A673 (cell line): ENCODE results near the gene CTTNBP2NL. TPM values are rescaled to one million over a fixed set of nuclear protein-coding genes. Genes with fewer than 3 reads are reported as not detected.
A peak's percentile ranks its signal among the peaks of the same experiment; 100 is the strongest.

Experiments used
- BruUV-seq: library from RNA; stranded (reverse); fragments of 400-500 nt; replicated peaks from 2 replicates; lab custom pipeline; 2021; lab: Mats Ljungman, UMichigan
- CTCF ChIA-PET: fragments of 300-600 bp; sonication (Branson Sonifier 250); formaldehyde crosslinking; loops from one replicate; lab custom pipeline; 2022; ENCODE audit warnings: antibody characterized with exemption; lab: Charles Lee
- POLR2A ChIA-PET: fragments of 300-600 bp; sonication (Branson Sonifier 250); formaldehyde crosslinking; loops from one replicate; lab custom pipeline; 2022; ENCODE audit warnings: antibody characterized with exemption; ENCODE audit not compliant: low non-redundant PET; lab: Charles Lee
- DNase-seq: peaks from one replicate; pipeline ENCODE4 v3.0.0-alpha.2; 2015; ENCODE audit warnings: low spot score
- H3K27ac ChIP-seq: fragments of 200-600 bp; sonication (generic); 2 replicates; pipeline ENCODE4 v1.5.1; 2016; ENCODE audit warnings: mixed run types, low read depth, mild to moderate bottlenecking, mixed read lengths, antibody characterized with exemption, low read length; ENCODE audit not compliant: poor library complexity, severe bottlenecking
- H3K27me3 ChIP-seq: fragments of 200-600 bp; sonication (generic); replicated peaks from 2 replicates; pipeline ENCODE4 v1.6.1; 2017; ENCODE audit warnings: mixed run types, low read depth, mild to moderate bottlenecking, mixed read lengths, antibody characterized with exemption, low read length; ENCODE audit not compliant: insufficient read depth, poor library complexity
- H3K36me3 ChIP-seq: fragments of 200-600 bp; sonication (generic); 2 replicates; pipeline ENCODE4 v1.6.1; 2016; ENCODE audit warnings: mixed run types, mild to moderate bottlenecking, mixed read lengths, antibody characterized with exemption, low read length; ENCODE audit not compliant: insufficient read depth, poor library complexity, severe bottlenecking
- H3K4me1 ChIP-seq: fragments of 200-600 bp; sonication (generic); 2 replicates; pipeline ENCODE4 v1.6.1; 2017; ENCODE audit warnings: mixed run types, mild to moderate bottlenecking, mixed read lengths, antibody characterized with exemption, low read length; ENCODE audit not compliant: insufficient read depth, poor library complexity, severe bottlenecking
- H3K4me3 ChIP-seq: fragments of 200-600 bp; sonication (generic); 2 replicates; pipeline ENCODE4 v1.5.1; 2016; ENCODE audit warnings: low read depth, mixed run types, mild to moderate bottlenecking, mixed read lengths, low read length; ENCODE audit not compliant: poor library complexity, severe bottlenecking
- H3K9me3 ChIP-seq: fragments of 200-600 bp; sonication (generic); 2 replicates; pipeline ENCODE4 v1.6.1; 2016; ENCODE audit warnings: mixed run types, low read depth, mild to moderate bottlenecking, mixed read lengths, antibody characterized with exemption, low read length; ENCODE audit not compliant: poor library complexity, severe bottlenecking
- CTCF ChIP-seq: fragments of 300-800, 200-600 bp; sonication (generic); conservative IDR thresholded peaks from 2 replicates; pipeline ENCODE4 v1.5.1; 2017; ENCODE audit warnings: low read depth, mild to moderate bottlenecking, antibody characterized with exemption, low read length, moderate library complexity, mixed read lengths
- EZH2 ChIP-seq: fragments of 200-600 bp; sonication (generic); IDR thresholded peaks from 2 replicates; pipeline ENCODE4 v1.6.1; 2017; ENCODE audit warnings: borderline replicate concordance, low read depth, mild to moderate bottlenecking, mixed read lengths, antibody characterized with exemption, low read length; ENCODE audit not compliant: poor library complexity, severe bottlenecking
- intact Hi-C: fragments of 100-400 bp; cut with micrococcal nuclease; formaldehyde crosslinking; loops from one replicate; pipeline ENCODE4 v1.10.0; 2022; ENCODE audit not compliant: unreplicated experiment
- total RNA-seq: library from RNA; stranded (reverse); gene quantifications from 2 replicates; pipeline ENCODE4 v1.2.3, GENCODE V29; 2021

The CTTNBP2NL gene
- total RNA-seq, 1 experiment from 2014 or later: 32.7 TPM

GRCh38 chr1:112391603-112391940 lies 4.4 kb upstream of the CTTNBP2NL start:
- ChIA-PET POLR2A (no interaction called here), CTCF (interaction anchor here (0.6 to 1.9 kb wide), 6 partner anchors 22 to 324 kb away, joined by 3 to 15 read pairs (median 4); partner anchors contain the start of gene MOV10)
- no peaks in the 10 kb centered on the region for H3K9me3 ChIP-seq
- no peak for TF ChIP-seq CTCF
- TF ChIP-seq EZH2: no peak
- BruUV-seq: no TSS peak
- H3K27me3 ChIP-seq: no peaks in the 10 kb centered on the region
- peak overlapping the region; percentile 45 for H3K4me3 ChIP-seq
- DNase-seq: no peak
- H3K36me3 ChIP-seq: no peaks in the 10 kb centered on the region
- peaks cover 27% of the 10 kb centered on the region for H3K4me1 ChIP-seq
- no peak overlapping the region for H3K27ac ChIP-seq
- intact Hi-C loops: loop anchor here (2.0 to 5.0 kb wide), 2 partner anchors 323 to 411 kb away; partner anchors contain the start of gene PPM1J

GRCh38 chr1:112393631-112393974 lies 2.4 kb upstream of the CTTNBP2NL start:
- peaks cover 44% of the 10 kb centered on the region for H3K4me1 ChIP-seq
- TF ChIP-seq EZH2 (no peak), CTCF (no peak)
- no peaks in the 10 kb centered on the region for H3K36me3 ChIP-seq
- H3K9me3 ChIP-seq: no peaks in the 10 kb centered on the region
- CTCF ChIA-PET: interaction anchor here (0.9 to 1.2 kb wide), 2 partner anchors 19 to 314 kb away, joined by 3 to 6 read pairs; no protein-coding TSS in a partner anchor
- H3K4me3 ChIP-seq: no peak overlapping the region
- no TSS peak for BruUV-seq
- H3K27me3 ChIP-seq: no peaks in the 10 kb centered on the region
- POLR2A ChIA-PET: interaction anchor here (0.6 kb wide), 1 partner anchor 1257 kb away, joined by 3 read pairs; no protein-coding TSS in a partner anchor
- no peak for DNase-seq
- peak overlapping the region; percentile 67 for H3K27ac ChIP-seq
- intact Hi-C loops: loop anchor here (5.0 kb wide), 1 partner anchor 409 kb away; no protein-coding TSS in a partner anchor

GRCh38 chr1:112394743-112395062 lies 1.3 kb upstream of the CTTNBP2NL start:
- peaks cover 41% of the 10 kb centered on the region for H3K4me1 ChIP-seq
- POLR2A ChIA-PET: interaction anchor here (0.6 kb wide), 3 partner anchors 11 to 332 kb away, joined by 7 to 12 read pairs (median 9); no protein-coding TSS in a partner anchor
- DNase-seq: no peak
- H3K27ac ChIP-seq: peak overlapping the region; percentile 67
- CTCF ChIA-PET: interaction anchor here (0.6 to 1.5 kb wide), 5 partner anchors 18 to 324 kb away, joined by 3 to 6 read pairs (median 3); a partner anchor contains a TSS
- peak overlapping the region; percentile 26 for H3K4me3 ChIP-seq
- no peaks in the 10 kb centered on the region for H3K27me3 ChIP-seq
- intact Hi-C loops: loop anchor here (2.0 to 5.0 kb wide), 2 partner anchors 224 to 408 kb away; partner anchors contain the start of genes CAPZA1 and ST7L
- no peaks in the 10 kb centered on the region for H3K9me3 ChIP-seq
- BruUV-seq: no TSS peak
- no peaks in the 10 kb centered on the region for H3K36me3 ChIP-seq
- TF ChIP-seq CTCF (0 out of 2 replicates have a peak, but pooled peaks have one; percentile 0), EZH2 (no peak)
